ENCODE measurements around the gene DLL4.

DLL4 gene

GRCh38 chr15:40927873-40928806, 1.0 kb upstream of the DLL4 start:
- peak; percentile 72 to 75 for DNase-seq

- peak in 1 of 2 experiments; percentile 51 for DNase-seq
Observed at GRCh38 chr15:40929660-40930429, 705 bp downstream of the DLL4 start.

- peak; percentile 50 to 57 for DNase-seq
Observed at GRCh38 chr15:40930430-40931299, 1.5 kb downstream of the DLL4 start.

- DNase-seq, result no peak
Observed at GRCh38 chr15:40931300-40932142, 2.4 kb downstream of the DLL4 start.

GRCh38 chr15:40932156-40932555, 3.0 kb downstream of the DLL4 start:
- DNase-seq, result peak; percentile 67 to 76

- no peak for DNase-seq
Observed at GRCh38 chr15:40932649-40933516, 3.7 kb downstream of the DLL4 start.

- no peak for DNase-seq
Observed at GRCh38 chr15:40933517-40933902, 4.4 kb downstream of the DLL4 start.

GRCh38 chr15:40934457-40934856, 5.3 kb downstream of the DLL4 start:
- no peak for DNase-seq

- DNase-seq, result no peak
Observed at GRCh38 chr15:40936234-40936708, 7.1 kb downstream of the DLL4 start.

GRCh38 chr15:40936709-40937666, 7.8 kb downstream of the DLL4 start:
- no peak for DNase-seq

- DNase-seq, result peak in 1 of 2 experiments; percentile 21
Observed at GRCh38 chr15:40937762-40938535, 8.8 kb downstream of the DLL4 start.

GRCh38 chr15:40938536-40938870, 9.4 kb downstream of the DLL4 start:
- no peak for DNase-seq

GRCh38 chr15:40940296-40940801, 11.2 kb downstream of the DLL4 start:
- DNase-seq, result peak in 1 of 2 experiments; percentile 21

- DNase-seq, result no peak
Observed at GRCh38 chr15:40941068-40941527, 12.0 kb downstream of the DLL4 start.

GRCh38 chr15:40941528-40942336, 12.6 kb downstream of the DLL4 start:
- DNase-seq, result peak; percentile 68 to 88

GRCh38 chr15:40942337-40942854, 13.3 kb downstream of the DLL4 start:
- no peak for DNase-seq

GRCh38 chr15:40942878-40943277, 13.7 kb downstream of the DLL4 start:
- no peak for DNase-seq

Data from SHP77 (cell line).